ENCODE measurements around the gene MSI2.

DNA sequence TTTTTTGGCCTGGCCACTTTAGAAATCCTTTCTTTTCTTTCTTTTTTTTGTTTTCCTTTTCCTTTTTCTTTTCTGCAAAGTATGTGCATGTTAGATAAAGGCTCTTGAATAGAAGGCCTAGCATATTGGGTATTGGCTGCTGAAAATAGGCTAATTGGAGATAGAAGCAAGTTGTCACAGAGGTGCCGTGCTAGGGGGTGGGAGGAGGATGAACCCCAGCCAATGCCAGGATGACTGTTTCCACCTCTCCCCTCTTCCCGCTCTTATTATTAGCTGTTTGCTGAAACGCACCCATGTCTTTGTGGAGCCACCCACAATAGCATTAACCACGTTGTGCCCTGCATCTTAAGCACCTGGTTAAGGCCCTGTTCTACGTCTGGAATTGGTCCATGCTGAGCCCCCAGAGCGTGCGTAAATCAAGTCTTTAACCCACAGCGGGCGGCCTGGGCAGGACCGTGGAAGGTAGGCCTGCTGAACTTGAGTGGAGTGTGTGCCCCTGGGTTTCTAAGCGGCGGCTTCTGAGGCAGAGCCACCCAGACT, 123.6 kb downstream of the MSI2 start:
- TF ChIP-seq ZNF274 (IDR thresholded peaks at IDR 0.05; ENCODE audit: low read depth, low read length), result no peak
- no peak for TF ChIP-seq SUZ12 (IDR thresholded peaks at IDR 0.05; ENCODE audit: extremely low read depth, insufficient read depth, insufficient read length)
- TF ChIP-seq YY1 (IDR thresholded peaks at IDR 0.05; ENCODE audit: insufficient read depth, insufficient read length), result no peak
